H1 (cell line): ENCODE data around the gene SYNPO2L. TPM values are rescaled to one million over a fixed set of nuclear protein-coding genes. Genes with fewer than 3 reads are reported as not detected.

ENCODE experiments used
- CTCF ChIA-PET: fragments of 300-600 bp; sonication (Branson Sonifier 250); formaldehyde crosslinking; loops from one replicate; lab custom pipeline; 2021; ENCODE audit not compliant: partially characterized antibody; lab: Charles Lee
- POLR2A ChIA-PET: fragments of 300-600 bp; sonication (Branson Sonifier 250); formaldehyde crosslinking; loops from one replicate; lab custom pipeline; 2021; ENCODE audit warnings: inconsistent platforms; ENCODE audit not compliant: partially characterized antibody; lab: Charles Lee
- DNase-seq, 2 experiments: peaks; one replicate each; pipeline versions ENCODE4 v3.0.0 to v3.0.0-alpha.2; 2010 to 2022; ENCODE audit warnings: low spot score in 2 of 2, low read depth in 1 of 2, mixed read lengths in 1 of 2
- FAIRE-seq: peaks from 2 replicates; lab custom pipeline; 2011; peaks lifted over from hg19 to GRCh38; lab: Jason Lieb, UNC
- H2AFZ ChIP-seq: 2 replicates; pipeline ENCODE4 v1.8.1; 2012; ENCODE audit warnings: low read length, inconsistent platforms
- H2AK5ac ChIP-seq: 2 replicates; pipeline ENCODE4 v1.6.1; 2013; ENCODE audit warnings: low read depth, low read length
- H2BK120ac ChIP-seq: replicated peaks from 2 replicates; pipeline ENCODE3; 2013; ENCODE audit warnings: low read depth, low read length, inconsistent platforms
- H2BK12ac ChIP-seq: 2 replicates; pipeline ENCODE4 v1.6.1; 2013; ENCODE audit warnings: low read depth, low read length
- H2BK15ac ChIP-seq: 2 replicates; pipeline ENCODE4 v1.6.1; 2013; ENCODE audit warnings: low read length
- H2BK20ac ChIP-seq: 2 replicates; pipeline ENCODE4 v1.6.1; 2013; ENCODE audit warnings: low read length
- H2BK5ac ChIP-seq: 2 replicates; pipeline ENCODE4 v1.6.1; 2013; ENCODE audit warnings: low read depth, low read length
- H3K14ac ChIP-seq: 2 replicates; pipeline ENCODE4 v1.6.1; 2013; ENCODE audit warnings: inconsistent platforms; ENCODE audit not compliant: insufficient read length
- H3K18ac ChIP-seq: 2 replicates; pipeline ENCODE4 v1.6.1; 2013; ENCODE audit warnings: low read length; ENCODE audit errors: extremely low read depth
- H3K23ac ChIP-seq: 2 replicates; pipeline ENCODE4 v1.6.1; 2013; ENCODE audit warnings: inconsistent platforms; ENCODE audit not compliant: insufficient read length
- H3K23me2 ChIP-seq: 2 replicates; pipeline ENCODE4 v1.6.1; 2013; ENCODE audit warnings: low read depth, low read length
- H3K27ac ChIP-seq: 2 replicates; pipeline ENCODE4 v1.6.1; 2011; ENCODE audit warnings: low read depth, low read length, inconsistent platforms
- H3K27me3 ChIP-seq, 4 experiments: replicated peaks in 1 of 4; 1 replicate in 1 of 4; 2 replicates in 3 of 4; pipeline versions ENCODE4 v1.6.1 to v1.8.1; 2011 to 2013; ENCODE audit warnings: low read length in 3 of 4, mild to moderate bottlenecking in 3 of 4, inconsistent platforms in 2 of 4, mixed read lengths in 2 of 4, moderate library complexity in 1 of 4; ENCODE audit not compliant: control insufficient read depth in 3 of 4, insufficient read depth in 3 of 4; ENCODE audit errors: extremely low read depth in 1 of 4
- H3K36me3 ChIP-seq, 4 experiments: 2 replicates each; pipeline versions ENCODE4 v1.6.1 to v1.8.1; 2011 to 2013; ENCODE audit warnings: mild to moderate bottlenecking in 4 of 4, low read length in 3 of 4, moderate library complexity in 2 of 4, control low read depth in 1 of 4, inconsistent platforms in 1 of 4; ENCODE audit not compliant: insufficient read depth in 4 of 4, control insufficient read depth in 2 of 4
- H3K4ac ChIP-seq: replicated peaks from 2 replicates; pipeline ENCODE3; 2013; ENCODE audit warnings: low read length, low read depth, mixed read lengths, inconsistent platforms; ENCODE audit not compliant: insufficient read length
- H3K4me1 ChIP-seq, 4 experiments: replicated peaks in 1 of 4; 1 replicate in 1 of 4; 2 replicates in 3 of 4; pipeline versions ENCODE4 v1.6.1 to v1.8.1; 2011 to 2013; ENCODE audit warnings: low read length in 3 of 4, inconsistent platforms in 2 of 4, mixed read lengths in 1 of 4; ENCODE audit not compliant: insufficient read depth in 4 of 4, control insufficient read depth in 3 of 4
- H3K4me2 ChIP-seq, 2 experiments: 2 replicates each; pipeline versions ENCODE4 v1.6.1 to v1.8.1; 2011 to 2013; ENCODE audit warnings: low read depth in 2 of 2, low read length in 2 of 2, control low read depth in 1 of 2, inconsistent platforms in 1 of 2, mild to moderate bottlenecking in 1 of 2; ENCODE audit not compliant: insufficient read depth in 1 of 2
- H3K4me3 ChIP-seq, 4 experiments: fragments of 200-600, 300-600 bp in 1 of 4; sonication (generic), shearing (Covaris generic), sonication (Bioruptor Twin) in 1 of 4; 2 replicates each; pipeline versions ENCODE4 v1.5.1 to v1.8.1; 2011 to 2016; ENCODE audit warnings: low read length in 4 of 4, low read depth in 3 of 4, control low read depth in 2 of 4, inconsistent platforms in 2 of 4, mild to moderate bottlenecking in 2 of 4, mixed read lengths in 1 of 4, moderate library complexity in 1 of 4; ENCODE audit not compliant: insufficient read depth in 2 of 4; ENCODE audit errors: extremely low read depth in 1 of 4
- H3K56ac ChIP-seq: replicated peaks from 2 replicates; pipeline ENCODE3; 2013; ENCODE audit warnings: low read depth, mild to moderate bottlenecking, mixed read lengths, low read length, inconsistent platforms; ENCODE audit not compliant: insufficient read length
- H3K79me1 ChIP-seq: 2 replicates; pipeline ENCODE4 v1.6.1; 2013; ENCODE audit warnings: low read depth, low read length, control low read depth
- H3K79me2 ChIP-seq, 2 experiments: 2 replicates each; pipeline versions ENCODE4 v1.6.1 to v1.8.1; 2012 to 2013; ENCODE audit warnings: low read length in 2 of 2, mild to moderate bottlenecking in 2 of 2, inconsistent platforms in 1 of 2; ENCODE audit not compliant: insufficient read depth in 2 of 2, control insufficient read depth in 1 of 2
- H3K9ac ChIP-seq, 4 experiments: replicated peaks in 1 of 4; 1 replicate in 1 of 4; 2 replicates in 3 of 4; pipeline versions ENCODE4 v1.6.1 to v1.8.1; 2011 to 2013; ENCODE audit warnings: low read depth in 3 of 4, low read length in 3 of 4, control low read depth in 2 of 4, mild to moderate bottlenecking in 2 of 4, moderate library complexity in 2 of 4, inconsistent platforms in 1 of 4; ENCODE audit errors: extremely low read depth in 1 of 4
- H3K9me3 ChIP-seq, 2 experiments: 2 replicates each; pipeline versions ENCODE4 v1.6.1 to v1.8.1; 2012 to 2013; ENCODE audit warnings: mild to moderate bottlenecking in 2 of 2, moderate library complexity in 2 of 2, control low read depth in 1 of 2, inconsistent platforms in 1 of 2, low read depth in 1 of 2, low read length in 1 of 2, mixed read lengths in 1 of 2; ENCODE audit not compliant: insufficient read depth in 2 of 2
- H4K20me1 ChIP-seq, 2 experiments: replicated peaks in 1 of 2; 2 replicates each; pipeline versions ENCODE3 to v1.8.1; 2011 to 2013; ENCODE audit warnings: inconsistent platforms in 2 of 2, low read length in 2 of 2, mild to moderate bottlenecking in 1 of 2; ENCODE audit not compliant: insufficient read depth in 2 of 2, control insufficient read depth in 1 of 2
- H4K5ac ChIP-seq: 2 replicates; pipeline ENCODE4 v1.6.1; 2013; ENCODE audit warnings: low read length, low read depth, mixed read lengths, inconsistent platforms; ENCODE audit not compliant: insufficient read length
- H4K8ac ChIP-seq: 2 replicates; pipeline ENCODE4 v1.8.0; 2013; ENCODE audit warnings: mild to moderate bottlenecking, moderate library complexity, low read length, inconsistent platforms; ENCODE audit not compliant: insufficient read depth; ENCODE audit errors: extremely low read depth
- H4K91ac ChIP-seq: replicated peaks from 2 replicates; pipeline ENCODE3; 2013; ENCODE audit warnings: low read length, mixed read lengths, inconsistent platforms; ENCODE audit not compliant: insufficient read length
- BACH1 ChIP-seq: IDR thresholded peaks from 2 replicates; pipeline ENCODE4 v1.6.1; 2012; ENCODE audit warnings: low read length, improper control_type of control experiment
- CBX8 ChIP-seq: fragments of 300-800, 300-1000 bp; sonication (generic); IDR thresholded peaks from 2 replicates; pipeline ENCODE4 v1.7.1; 2016; ENCODE audit warnings: low read depth, low read length, borderline replicate concordance
- CHD2 ChIP-seq: IDR thresholded peaks from 2 replicates; pipeline ENCODE4 v1.6.1; 2012; ENCODE audit warnings: low read length, improper control_type of control experiment
- EGR1 ChIP-seq: IDR thresholded peaks from 2 replicates; pipeline ENCODE4 v1.6.1; 2011; ENCODE audit warnings: low read depth, low read length, borderline replicate concordance
- EP300 ChIP-seq, 2 experiments: IDR thresholded peaks; 1 replicate in 1 of 2; 2 replicates in 1 of 2; pipeline ENCODE4 v1.6.1; 2011 to 2012; ENCODE audit warnings: low read depth in 2 of 2, low read length in 2 of 2, mild to moderate bottlenecking in 2 of 2, borderline replicate concordance in 1 of 2, inconsistent platforms in 1 of 2, moderate library complexity in 1 of 2
- FOSL1 ChIP-seq: IDR thresholded peaks from 2 replicates; pipeline ENCODE4 v1.6.1; 2011; ENCODE audit warnings: mild to moderate bottlenecking, low read depth, low read length, moderate library complexity; ENCODE audit not compliant: insufficient read depth
- KDM5A ChIP-seq: fragments of 200-600 bp; IDR thresholded peaks from 2 replicates; pipeline ENCODE4 v1.7.1; 2012; ENCODE audit warnings: mild to moderate bottlenecking, low read length, inconsistent platforms, mixed read lengths
- MAFK ChIP-seq: IDR thresholded peaks from 2 replicates; pipeline ENCODE4 v1.6.1; 2012; ENCODE audit warnings: low read depth, mild to moderate bottlenecking, improper control_type of control experiment, low read length
- PHF8 ChIP-seq: fragments of 200-600 bp; sonication (generic); conservative IDR thresholded peaks from 2 replicates; pipeline ENCODE4 v1.7.1; 2012; ENCODE audit warnings: low read depth, mild to moderate bottlenecking, inconsistent platforms, low read length, moderate library complexity
- RBBP5 ChIP-seq: IDR thresholded peaks from 2 replicates; pipeline ENCODE4 v1.7.1; 2012; ENCODE audit warnings: low read depth, mild to moderate bottlenecking, inconsistent platforms, low read length, moderate library complexity, borderline replicate concordance
- SP1 ChIP-seq: IDR thresholded peaks from 2 replicates; pipeline ENCODE4 v1.6.1; 2011; ENCODE audit warnings: low read depth, low read length
- SRF ChIP-seq: IDR thresholded peaks from 2 replicates; pipeline ENCODE4 v1.6.1; 2011; ENCODE audit warnings: mild to moderate bottlenecking, low read depth, low read length, moderate library complexity
- SUZ12 ChIP-seq: fragments of 200-600 bp; sonication (generic); IDR thresholded peaks from 2 replicates; pipeline ENCODE4 v1.6.1; 2012; ENCODE audit warnings: mild to moderate bottlenecking, inconsistent platforms, low read length, moderate library complexity, mixed read lengths
- WGBS, 2 experiments: shearing (Covaris generic) in 1 of 2; methylation state at CpG; one replicate each; pipeline versions ENCODE4 v1.1.6 to v1.1.7; 2013 to 2015; ENCODE audit warnings: low lambda C conversion rate in 2 of 2, mixed read lengths in 2 of 2, inconsistent platforms in 1 of 2, low coverage in 1 of 2, missing lambda C conversion rate in 1 of 2; ENCODE audit not compliant: insufficient replicate concordance in 2 of 2, insufficient coverage in 1 of 2, insufficient read length in 1 of 2; ENCODE audit errors: extremely low coverage in 1 of 2, missing lambda C conversion rate in 1 of 2; 5-methylcytosine and 5-hydroxymethylcytosine counted together
- polyA plus RNA-seq, 7 experiments: library from polyadenylated mRNA; depleted of rRNA in 3 of 7; stranded (reverse) in 5 of 7; unstranded in 2 of 7; fragments of >200 nt in 5 of 7; fragments of 200-250 nt in 2 of 7; gene quantifications; 1 replicate in 5 of 7; 2 replicates in 1 of 7; 4 replicates in 1 of 7; pipeline versions ENCODE4 v1.2.1 to v1.2.3, GENCODE V29; 2011 to 2013; ENCODE audit warnings: missing spikeins in 2 of 7, mixed read lengths in 2 of 7
- total RNA-seq: library from RNA; stranded (reverse); fragmentation: NEBNext Ultra II Directional; extraction: Animal tissue kit (Norgen Biotek cat#: 25700); gene quantifications from 2 replicates; pipeline ENCODE4 v1.2.1, GENCODE V29; 2021

SYNPO2L gene
- total and polyA plus RNA-seq, 2 of the 8 experiments (the other 6 are each of a cell fraction or from before 2014, with no cell fraction given): 0.05 to 0.19 TPM

DNA sequence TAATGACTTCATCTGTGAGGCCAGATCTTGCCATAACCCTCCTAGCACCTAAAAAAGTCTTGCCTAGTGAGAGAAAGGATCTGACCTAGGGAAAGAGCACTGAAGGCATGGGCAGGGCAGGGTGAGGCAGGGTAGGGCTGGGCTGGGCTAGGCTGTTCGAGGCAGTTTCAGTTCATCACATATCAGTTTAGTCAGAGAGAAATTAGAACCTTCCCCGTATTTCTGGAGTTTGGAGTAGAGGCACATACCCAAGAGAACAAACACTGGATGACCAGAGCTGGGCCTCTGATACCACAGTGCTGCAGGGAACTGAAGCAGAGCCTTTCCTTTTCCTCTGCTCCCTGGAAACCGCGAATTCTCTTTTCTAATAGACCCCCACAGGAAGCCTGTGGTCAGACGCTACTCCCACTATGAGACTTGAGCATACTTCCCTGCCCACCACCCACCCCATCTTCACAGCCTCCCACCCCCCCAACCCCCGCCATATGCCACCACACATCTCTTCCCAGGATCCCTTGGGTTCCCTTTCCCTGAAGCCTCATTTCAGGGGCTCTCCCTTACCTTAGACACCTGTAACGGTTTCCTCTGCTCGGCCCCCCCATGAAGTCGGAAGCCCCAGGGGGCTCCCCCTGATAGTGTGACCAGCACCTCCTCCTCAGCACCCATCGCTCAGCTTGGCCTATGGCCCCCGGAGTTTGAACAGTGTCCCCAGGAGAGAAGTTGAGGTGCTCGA lies 406 bp downstream of the SYNPO2L start:
- no peaks in the 10 kb centered on the region for H3K9me3 ChIP-seq
- H3K4me1 ChIP-seq: no peaks in the 10 kb centered on the region
- H4K20me1 ChIP-seq: peaks cover 0 to 2% of the 10 kb centered on the region in 2 experiments
- no peaks in the 10 kb centered on the region for H3K23me2 ChIP-seq
- no peak overlapping the region for H3K18ac ChIP-seq
- H3K27ac ChIP-seq: no peak overlapping the region
- no peak overlapping the region for H3K4me2 ChIP-seq
- no peak overlapping the region for H3K4me3 ChIP-seq
- CTCF ChIA-PET: interaction anchor here (1.0 kb wide), 1 partner anchor 11 kb away, joined by 3 read pairs; no protein-coding TSS in a partner anchor
- no peak overlapping the region for H3K4ac ChIP-seq
- no peak overlapping the region for H2BK120ac ChIP-seq
- 97% methylated on average over 8 of the region's 12 CpGs; no CpG with 5 or more reads in 1 of the 2 experiments for WGBS, 2 experiments
- H3K27me3 ChIP-seq: no peaks in the 10 kb centered on the region
- POLR2A ChIA-PET: interaction anchor here (1.0 kb wide), 1 partner anchor 88 kb away, joined by 3 read pairs; no protein-coding TSS in a partner anchor
- H3K23ac ChIP-seq: no peak overlapping the region
- no peak overlapping the region for H4K91ac ChIP-seq
- H4K8ac ChIP-seq: no peak overlapping the region
- H2BK20ac ChIP-seq: no peak overlapping the region
- no peak overlapping the region for H2AK5ac ChIP-seq
- H2BK5ac ChIP-seq: no peak overlapping the region
- H3K79me1 ChIP-seq: no peaks in the 10 kb centered on the region
- no peak overlapping the region for H3K9ac ChIP-seq
- no peaks in the 10 kb centered on the region for H3K36me3 ChIP-seq
- no peak overlapping the region for H3K14ac ChIP-seq
- H2BK12ac ChIP-seq: no peak overlapping the region
- DNase-seq: no peak
- H2BK15ac ChIP-seq: no peak overlapping the region
- H3K79me2 ChIP-seq: no peaks in the 10 kb centered on the region
- no peak overlapping the region for H3K56ac ChIP-seq
- H2AFZ ChIP-seq: no peak overlapping the region
- no peak for FAIRE-seq
- H4K5ac ChIP-seq: no peak overlapping the region
- TF ChIP-seq BACH1 (no peak), PHF8 (no peak), SRF (no peak), CHD2 (no peak), SUZ12 (no peak), MAFK (no peak), FOSL1 (no peak), EP300 (IDR thresholded peaks at IDR 0.05; ENCODE audit: borderline replicate concordance in 1 of 2, low read depth in 2 of 2, low read length in 2 of 2) (no peak), EGR1 (no peak), KDM5A (no peak), RBBP5 (no peak), SP1 (no peak), CBX8 (no peak)
